Activated T-helper 2 cell treated with anti-CD3 and anti-CD28 coated beads, Interferon-gamma antibody, Interleukin-2, Interleukin-4, amounts not matched to agents 10 μg/mL and 5 μg/mL and 100 μg/mL, durations not matched to agents 14 hours and 24 hours and 36 hours (primary cell): ENCODE results near the gene FBXO21. TPM values are rescaled to one million over a fixed set of nuclear protein-coding genes. Genes with fewer than 3 reads are reported as not detected.
A peak's percentile ranks its signal among the peaks of the same experiment; 100 is the strongest.

Experiments used
- DNase-seq: peaks from one replicate; pipeline ENCODE4 v3.0.0; 2021; ENCODE audit warnings: low spot score
- H3K27ac Mint-ChIP-seq: one replicate; pipeline ENCODE4 v1.8.0; 2021; ENCODE audit warnings: mixed read lengths
- H3K27me3 Mint-ChIP-seq: one replicate; pipeline ENCODE4 v1.8.0; 2021; ENCODE audit warnings: low read depth, mixed read lengths
- H3K36me3 Mint-ChIP-seq: one replicate; pipeline ENCODE4 v1.8.0; 2021; ENCODE audit warnings: low read depth, mixed read lengths
- H3K4me1 Mint-ChIP-seq: one replicate; pipeline ENCODE4 v1.8.0; 2021; ENCODE audit warnings: low read depth, mixed read lengths
- H3K4me3 Mint-ChIP-seq: one replicate; pipeline ENCODE4 v1.8.0; 2021; ENCODE audit warnings: low read depth, mild to moderate bottlenecking, moderate library complexity, mixed read lengths
- H3K9me3 Mint-ChIP-seq: one replicate; pipeline ENCODE4 v1.8.0; 2021; ENCODE audit warnings: mixed read lengths
- intact Hi-C: fragments of 100-400 bp; cut with micrococcal nuclease; formaldehyde crosslinking; loops from one replicate; pipeline ENCODE4 v1.15.1; 2023
- total RNA-seq: library from RNA; stranded (reverse); gene quantifications from 2 replicates; pipeline ENCODE4 v1.2.3, GENCODE V29; 2022

FBXO21 gene
- total RNA-seq, 1 donor from 2014 or later, result 24.3 TPM

- no peak for DNase-seq
- Mint-ChIP-seq H3K9me3 (no peaks in the 10 kb centered on the region), H3K4me1 (no peaks in the 10 kb centered on the region), H3K27ac (no peak overlapping the region), H3K27me3 (no peaks in the 10 kb centered on the region), H3K4me3 (no peak overlapping the region), H3K36me3 (peaks cover 81% of the 10 kb centered on the region)
- intact Hi-C loops, result no loop called here
These were observed 32.2 kb downstream of the FBXO21 start for GRCh38 chr12:117158096-117158495.

- Mint-ChIP-seq H3K9me3 (no peaks in the 10 kb centered on the region), H3K27me3 (no peaks in the 10 kb centered on the region), H3K27ac (no peak overlapping the region), H3K36me3 (peaks cover 85% of the 10 kb centered on the region), H3K4me3 (no peak overlapping the region), H3K4me1 (peaks cover 21% of the 10 kb centered on the region)
- intact Hi-C loops, result no loop called here
- DNase-seq, result peak; percentile 57
These were observed 34.8 kb downstream of the FBXO21 start for GRCh38 chr12:117155278-117156060.

DNA sequence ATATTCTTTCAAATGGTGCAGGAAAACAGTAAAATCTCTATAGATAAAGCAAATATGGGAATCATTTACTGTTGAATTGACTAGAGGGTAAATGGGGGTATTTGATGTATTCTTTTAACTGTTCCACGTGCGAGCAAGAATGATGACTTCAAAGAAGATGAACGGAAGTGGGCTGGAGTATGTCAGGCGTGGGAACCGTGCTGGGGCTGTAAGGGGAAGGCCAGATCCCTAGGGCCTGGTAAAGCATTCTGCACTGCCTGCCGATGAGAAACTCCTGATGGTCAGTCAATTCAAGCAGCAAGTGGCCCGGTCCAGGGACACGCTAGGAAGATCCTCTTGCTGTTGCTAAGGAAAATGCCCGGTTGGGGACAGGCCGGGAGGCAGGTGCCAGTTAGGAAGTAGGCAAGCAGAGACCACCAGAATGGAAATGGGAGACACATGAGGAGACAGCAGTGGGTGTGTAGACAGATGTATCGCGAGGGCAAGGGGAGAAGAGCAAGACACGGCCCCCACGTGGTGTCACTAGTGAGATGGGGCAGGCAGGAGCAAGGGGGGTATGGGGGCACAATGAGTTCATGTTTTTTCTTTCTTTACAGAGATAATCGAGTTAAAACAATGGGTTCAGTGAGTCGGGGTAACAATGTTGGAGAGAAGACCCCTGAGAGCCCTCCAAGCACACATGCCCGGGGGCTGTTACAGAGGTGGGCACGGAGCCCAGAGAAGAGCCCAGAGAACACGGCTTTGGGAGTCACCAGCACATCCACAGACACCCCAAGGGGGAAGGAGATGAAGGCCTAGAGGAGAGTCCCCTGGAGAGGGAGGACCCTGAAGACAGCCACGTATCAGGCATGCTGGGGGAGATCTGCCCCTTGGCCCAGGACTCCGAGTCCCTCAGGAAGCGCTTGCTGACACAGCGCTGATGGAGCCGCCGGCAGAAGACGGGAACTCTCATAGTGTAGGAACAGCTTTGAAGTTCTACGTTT, 37.2 kb downstream of the FBXO21 start:
- intact Hi-C loops, result loop anchor here (5.0 kb wide), 1 partner anchor 231 kb away; no protein-coding TSS in a partner anchor
- Mint-ChIP-seq H3K4me1 (peaks cover 45% of the 10 kb centered on the region), H3K9me3 (no peaks in the 10 kb centered on the region), H3K36me3 (peaks cover 83% of the 10 kb centered on the region), H3K4me3 (no peak overlapping the region), H3K27me3 (no peaks in the 10 kb centered on the region), H3K27ac (peak overlapping the region; percentile 23)
- DNase-seq, result no peak

DNA sequence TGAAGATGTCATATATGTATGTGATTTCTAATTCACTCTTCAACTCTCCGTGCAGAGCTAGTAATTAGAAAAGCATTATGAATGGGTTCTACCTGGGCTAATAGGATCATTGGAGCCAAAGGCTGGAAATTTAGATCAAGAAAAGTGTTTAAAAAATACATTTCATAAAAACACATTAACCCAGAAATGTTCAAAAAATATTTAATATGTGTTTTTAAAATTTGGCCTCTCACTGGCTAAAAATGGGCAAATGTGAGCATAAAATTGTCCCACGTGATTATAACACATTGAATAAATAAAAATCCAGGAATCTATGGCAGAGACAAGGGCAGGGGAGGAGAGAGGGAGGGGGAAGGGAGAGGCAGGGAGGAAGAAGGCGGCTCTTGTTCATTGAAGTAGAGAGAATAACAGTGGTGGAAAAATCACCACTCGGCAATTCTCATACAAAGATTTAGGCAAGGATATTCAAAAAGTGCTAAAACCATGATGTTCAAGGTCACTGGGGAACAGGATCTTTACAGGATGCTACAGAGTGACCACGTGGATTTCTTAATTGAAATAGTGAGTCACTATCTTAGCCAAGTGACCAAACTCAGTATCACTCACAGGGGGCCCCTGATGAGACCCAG, 38.8 kb downstream of the FBXO21 start:
- H3K4me3 Mint-ChIP-seq, result no peak overlapping the region
- DNase-seq, result no peak
- peaks cover 49% of the 10 kb centered on the region for H3K4me1 Mint-ChIP-seq
- H3K27me3 Mint-ChIP-seq, result no peaks in the 10 kb centered on the region
- H3K36me3 Mint-ChIP-seq, result peaks cover 75% of the 10 kb centered on the region
- intact Hi-C loops, result loop anchor here (5.0 kb wide), 1 partner anchor 229 kb away; no protein-coding TSS in a partner anchor
- peak overlapping the region; percentile 72 for H3K27ac Mint-ChIP-seq
- H3K9me3 Mint-ChIP-seq, result no peaks in the 10 kb centered on the region

- no peak for DNase-seq
- peaks cover 54% of the 10 kb centered on the region for H3K4me1 Mint-ChIP-seq
- peaks cover 69% of the 10 kb centered on the region for H3K36me3 Mint-ChIP-seq
- intact Hi-C loops, result no loop called here
- H3K9me3 Mint-ChIP-seq, result no peaks in the 10 kb centered on the region
- no peaks in the 10 kb centered on the region for H3K27me3 Mint-ChIP-seq
- peak overlapping the region; percentile 68 for H3K27ac Mint-ChIP-seq
- no peak overlapping the region for H3K4me3 Mint-ChIP-seq
These were observed 40.8 kb downstream of the FBXO21 start for GRCh38 chr12:117149431-117149830.

DNA sequence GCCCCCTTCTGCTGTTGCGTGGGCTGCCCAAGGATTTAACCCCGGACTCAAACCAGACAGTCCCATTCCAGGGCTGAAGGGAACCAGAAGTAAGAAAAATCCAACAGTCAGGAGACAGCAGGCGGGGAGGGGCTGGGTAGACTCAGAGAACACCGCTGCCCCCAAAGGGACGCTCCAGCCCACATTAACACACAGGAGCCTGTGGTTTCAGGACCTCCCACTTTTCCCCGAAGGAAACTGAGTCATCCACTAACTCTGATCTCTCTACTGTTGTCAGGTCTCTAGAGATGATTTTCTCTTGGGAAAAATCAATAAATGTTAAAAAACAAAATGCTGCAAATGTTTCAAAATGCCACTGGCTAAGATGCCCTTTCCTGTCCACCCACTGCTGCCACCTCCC, 41.6 kb downstream of the FBXO21 start:
- Mint-ChIP-seq H3K4me1 (peaks cover 54% of the 10 kb centered on the region), H3K9me3 (no peaks in the 10 kb centered on the region), H3K36me3 (peaks cover 68% of the 10 kb centered on the region), H3K27ac (peak overlapping the region; percentile 68), H3K4me3 (peak overlapping the region; percentile 26), H3K27me3 (no peaks in the 10 kb centered on the region)
- DNase-seq, result no peak
- intact Hi-C loops, result loop anchor here (1.0 kb wide), 1 partner anchor 49 kb away; the partner anchor contains the start of gene TESC

DNA sequence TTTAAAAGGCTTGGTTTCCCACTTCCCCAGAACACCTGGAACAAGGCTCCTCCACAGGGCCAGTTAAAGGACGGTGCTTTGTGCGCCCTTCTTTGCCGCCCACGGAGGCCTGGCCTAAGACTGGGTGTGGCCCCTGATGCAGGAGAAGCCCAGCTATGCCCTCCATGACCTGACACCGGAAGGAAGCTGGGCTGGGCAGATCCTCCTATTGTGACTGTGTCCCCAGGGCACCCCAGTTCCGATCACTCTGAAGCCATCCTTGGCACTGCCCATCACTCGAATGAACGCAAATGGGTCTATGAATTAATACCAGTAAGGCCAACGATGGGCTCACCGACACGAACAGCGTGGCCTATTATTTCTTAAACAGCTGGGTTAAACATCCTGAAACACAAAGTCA, 42.6 kb downstream of the FBXO21 start:
- DNase-seq, result no peak
- Mint-ChIP-seq H3K27me3 (no peaks in the 10 kb centered on the region), H3K36me3 (peaks cover 66% of the 10 kb centered on the region), H3K4me3 (no peak overlapping the region), H3K27ac (peak overlapping the region; percentile 68), H3K4me1 (peaks cover 54% of the 10 kb centered on the region), H3K9me3 (no peaks in the 10 kb centered on the region)
- intact Hi-C loops, result loop anchor here (1.0 kb wide), 1 partner anchor 48 kb away; the partner anchor contains the start of gene TESC

DNA sequence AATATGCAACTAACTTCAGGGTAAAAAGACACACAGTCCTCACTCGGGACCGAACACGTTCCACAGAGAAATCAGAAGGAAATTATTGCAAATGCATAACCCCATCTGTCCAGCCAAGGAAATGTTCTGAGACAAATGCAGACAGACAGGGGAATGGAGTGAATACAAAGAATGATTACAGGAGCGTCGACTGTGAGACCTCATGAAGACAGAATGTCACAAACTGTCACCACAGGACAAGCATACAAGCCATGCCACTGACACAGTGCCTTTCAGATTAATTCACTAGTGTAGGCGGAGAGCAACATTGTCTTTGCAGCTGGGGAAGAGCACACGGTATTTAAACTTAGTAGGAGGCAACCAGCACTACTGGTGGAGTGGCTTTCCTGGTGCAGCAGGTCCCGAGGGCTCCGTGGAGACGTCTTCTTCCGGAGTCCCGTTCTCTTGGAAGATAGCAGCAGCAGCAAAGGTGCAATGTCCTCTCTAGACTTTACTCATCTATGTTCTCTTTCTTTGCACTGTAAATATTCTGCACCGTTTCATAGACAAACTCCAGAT, 44.6 kb downstream of the FBXO21 start:
- Mint-ChIP-seq H3K4me3 (no peak overlapping the region), H3K4me1 (peaks cover 38% of the 10 kb centered on the region), H3K27ac (peak overlapping the region; percentile 28), H3K27me3 (no peaks in the 10 kb centered on the region), H3K9me3 (no peaks in the 10 kb centered on the region), H3K36me3 (peaks cover 49% of the 10 kb centered on the region)
- intact Hi-C loops, result no loop called here
- DNase-seq, result no peak

GRCh38 chr12:117144599-117144998, 45.7 kb downstream of the FBXO21 start:
- Mint-ChIP-seq H3K9me3 (no peaks in the 10 kb centered on the region), H3K27ac (no peak overlapping the region), H3K4me1 (peaks cover 27% of the 10 kb centered on the region), H3K4me3 (no peak overlapping the region), H3K36me3 (peaks cover 39% of the 10 kb centered on the region), H3K27me3 (no peaks in the 10 kb centered on the region)
- intact Hi-C loops, result no loop called here
- no peak for DNase-seq

DNA sequence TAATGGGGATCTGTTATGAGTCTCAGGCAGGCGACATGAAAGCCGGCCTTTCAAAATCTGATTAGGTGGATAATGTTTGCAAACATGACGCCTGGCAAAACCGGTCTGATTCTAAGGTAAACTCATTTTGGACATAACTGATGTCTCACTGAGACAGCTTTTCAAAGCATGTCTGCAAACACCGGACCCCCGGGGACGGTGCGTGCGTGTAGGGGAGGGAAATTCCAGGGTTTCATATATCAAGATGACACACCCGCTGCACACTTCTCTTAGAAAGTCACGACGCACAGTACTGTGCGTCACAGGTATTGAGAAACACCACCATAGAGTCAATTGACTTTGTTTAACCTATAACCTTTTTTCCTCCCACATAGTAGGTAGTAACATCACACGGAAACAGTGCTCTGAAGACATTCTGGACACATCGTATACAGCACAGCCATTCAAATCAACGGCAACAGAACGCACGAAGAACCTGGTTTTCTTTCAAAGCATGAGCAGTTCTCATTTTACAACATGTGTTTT, 47.2 kb downstream of the FBXO21 start:
- H3K27ac Mint-ChIP-seq, result peak overlapping the region; percentile 3

GRCh38 chr12:117142094-117142493, 48.2 kb downstream of the FBXO21 start:
- Mint-ChIP-seq H3K4me1 (peaks cover 7% of the 10 kb centered on the region), H3K27me3 (no peaks in the 10 kb centered on the region), H3K27ac (no peak overlapping the region), H3K36me3 (peaks cover 25% of the 10 kb centered on the region), H3K9me3 (no peaks in the 10 kb centered on the region), H3K4me3 (no peak overlapping the region)
- DNase-seq, result no peak
- intact Hi-C loops, result no loop called here

More for the DNA sequence above, 47.2 kb downstream of the FBXO21 start:
- Mint-ChIP-seq H3K27me3 (no peaks in the 10 kb centered on the region), H3K4me3 (no peak overlapping the region), H3K9me3 (no peaks in the 10 kb centered on the region), H3K4me1 (peaks cover 11% of the 10 kb centered on the region), H3K36me3 (peaks cover 29% of the 10 kb centered on the region)
- no peak for DNase-seq
- intact Hi-C loops, result no loop called here
